Astrocyte (in vitro differentiated cells and primary cell): ENCODE data around the gene MYOF. TPM values are rescaled to one million over a fixed set of nuclear protein-coding genes. Genes with fewer than 3 reads are reported as not detected.
A peak's percentile ranks its signal among the peaks of the same experiment; 100 is the strongest.

Experiments
- DNase-seq: peaks from one replicate; pipeline ENCODE4 v3.0.0-alpha.2; 2010; ENCODE audit warnings: low read depth
- FAIRE-seq: peaks from 2 replicates; lab custom pipeline; 2011; peaks lifted over from hg19 to GRCh38; lab: Jason Lieb, UNC
- H2AFZ ChIP-seq: 2 replicates; pipeline ENCODE4 v1.6.0; 2012; ENCODE audit warnings: low read depth, low read length, inconsistent platforms
- H3K27ac ChIP-seq: 2 replicates; pipeline ENCODE4 v1.5.1; 2011; ENCODE audit warnings: low read depth, low read length, inconsistent platforms
- H3K27me3 ChIP-seq: 2 replicates; pipeline ENCODE4 v1.6.0; 2011; ENCODE audit warnings: low read length, inconsistent platforms; ENCODE audit not compliant: insufficient read depth
- H3K36me3 ChIP-seq: 2 replicates; pipeline ENCODE4 v1.5.1; 2011; ENCODE audit warnings: low read length, inconsistent platforms; ENCODE audit not compliant: insufficient read depth
- H3K4me1 ChIP-seq: 2 replicates; pipeline ENCODE4 v1.5.1; 2011; ENCODE audit warnings: low read length, inconsistent platforms; ENCODE audit not compliant: insufficient read depth
- H3K4me2 ChIP-seq: 2 replicates; pipeline ENCODE4 v1.6.0; 2012; ENCODE audit warnings: low read length, inconsistent platforms
- H3K4me3 ChIP-seq: 2 replicates; pipeline ENCODE4 v1.5.1; 2011; ENCODE audit warnings: low read depth, mild to moderate bottlenecking, low read length, inconsistent platforms; ENCODE audit not compliant: insufficient read depth
- H3K79me2 ChIP-seq: 2 replicates; pipeline ENCODE4 v1.6.0; 2012; ENCODE audit warnings: mild to moderate bottlenecking, low read length, inconsistent platforms; ENCODE audit not compliant: insufficient read depth
- H3K9ac ChIP-seq: 2 replicates; pipeline ENCODE4 v1.6.0; 2012; ENCODE audit warnings: mild to moderate bottlenecking, low read length, inconsistent platforms
- H3K9me3 ChIP-seq: 2 replicates; pipeline ENCODE4 v1.5.1; 2012; ENCODE audit warnings: low read depth, mild to moderate bottlenecking, low read length, inconsistent platforms; ENCODE audit not compliant: insufficient read depth
- H4K20me1 ChIP-seq: 2 replicates; pipeline ENCODE4 v1.6.0; 2012; ENCODE audit warnings: low read length, inconsistent platforms; ENCODE audit not compliant: insufficient read depth
- H3K27ac Mint-ChIP-seq: one replicate; pipeline ENCODE4 v1.8.0; 2021; ENCODE audit warnings: mild to moderate bottlenecking, mixed read lengths; ENCODE audit not compliant: unreplicated experiment
- H3K27me3 Mint-ChIP-seq: one replicate; pipeline ENCODE4 v1.8.0; 2021; ENCODE audit warnings: low read depth, mixed read lengths; ENCODE audit not compliant: unreplicated experiment
- H3K36me3 Mint-ChIP-seq: one replicate; pipeline ENCODE4 v1.8.0; 2021; ENCODE audit warnings: low read depth, mixed read lengths; ENCODE audit not compliant: unreplicated experiment
- H3K4me1 Mint-ChIP-seq: one replicate; pipeline ENCODE4 v1.8.0; 2021; ENCODE audit warnings: low read depth, mixed read lengths; ENCODE audit not compliant: unreplicated experiment
- H3K4me3 Mint-ChIP-seq: one replicate; pipeline ENCODE4 v1.8.0; 2021; ENCODE audit warnings: mild to moderate bottlenecking, moderate library complexity, mixed read lengths; ENCODE audit not compliant: unreplicated experiment
- H3K9me3 Mint-ChIP-seq: one replicate; pipeline ENCODE4 v1.8.0; 2021; ENCODE audit warnings: mild to moderate bottlenecking, mixed read lengths; ENCODE audit not compliant: unreplicated experiment
- CTCF ChIP-seq: IDR thresholded peaks from 2 replicates; pipeline ENCODE4 v1.5.1; 2011; ENCODE audit warnings: low read depth, mild to moderate bottlenecking, inconsistent platforms, low read length, moderate library complexity; ENCODE audit not compliant: insufficient read depth
- EZH2 ChIP-seq: IDR thresholded peaks from 2 replicates; pipeline ENCODE4 v1.6.1; 2012; ENCODE audit warnings: mild to moderate bottlenecking, low read length, inconsistent platforms; ENCODE audit not compliant: insufficient read depth
- total RNA-seq: library from RNA; stranded (reverse); gene quantifications from 2 replicates; pipeline ENCODE4 v1.2.1, GENCODE V29; 2021

MYOF gene
- total RNA-seq, 1 donor from 2014 or later, result 306 TPM

GRCh38 chr10:93498166-93498565, 16.0 kb upstream of the MYOF start:
- no peak overlapping the region for H3K4me3 Mint-ChIP-seq
- Histone ChIP-seq H4K20me1 (no peaks in the 10 kb centered on the region), H2AFZ (no peak overlapping the region), H3K4me2 (peak overlapping the region; percentile 99), H3K9ac (no peak overlapping the region), H3K27ac (no peak overlapping the region), H3K79me2 (peaks cover 59% of the 10 kb centered on the region), H3K36me3 (peaks cover 2% of the 10 kb centered on the region), H3K27me3 (no peaks in the 10 kb centered on the region), H3K9me3 (no peaks in the 10 kb centered on the region), H3K4me1 (peaks cover 7% of the 10 kb centered on the region), H3K4me3 (peak overlapping the region; percentile 26)
- H3K4me1 Mint-ChIP-seq, result peaks cover 2% of the 10 kb centered on the region
- no peak for DNase-seq
- no peak for FAIRE-seq
- no peaks in the 10 kb centered on the region for H3K27me3 Mint-ChIP-seq
- TF ChIP-seq EZH2 (no peak), CTCF (no peak)
- no peak overlapping the region for H3K27ac Mint-ChIP-seq
- H3K9me3 Mint-ChIP-seq, result no peaks in the 10 kb centered on the region
- H3K36me3 Mint-ChIP-seq, result no peaks in the 10 kb centered on the region

GRCh38 chr10:93496322-93497041, 14.3 kb upstream of the MYOF start, which contains the start of gene CEP55:
Gene CEP55, plus strand, starts transcription at chr10:93496612. Its CDS starts 3,440 bp downstream, at chr10:93500052.
- Histone ChIP-seq H3K27me3 (no peaks in the 10 kb centered on the region), H3K4me3 (peak within 1 kb of the TSS; percentile 97), H3K36me3 (no peaks in the 10 kb centered on the region), H3K4me2 (peak within 1 kb of the TSS; percentile 99), H3K79me2 (peaks cover 47% of the 10 kb centered on the region), H4K20me1 (no peaks in the 10 kb centered on the region), H3K4me1 (peaks cover 7% of the 10 kb centered on the region), H3K9ac (peak within 1 kb of the TSS; percentile 90), H3K9me3 (no peaks in the 10 kb centered on the region), H2AFZ (peak within 1 kb of the TSS; percentile 94), H3K27ac (peak within 1 kb of the TSS; percentile 77)
- FAIRE-seq (no peak), DNase-seq (peak; percentile 79)
- peaks cover 2% of the 10 kb centered on the region for H3K4me1 Mint-ChIP-seq
- H3K36me3 Mint-ChIP-seq, result peaks cover 2% of the 10 kb centered on the region
- H3K4me3 Mint-ChIP-seq, result peak within 1 kb of the TSS; percentile 92
- peak within 1 kb of the TSS; percentile 79 for H3K27ac Mint-ChIP-seq
- TF ChIP-seq EZH2 (no peak), CTCF (no peak)
- H3K9me3 Mint-ChIP-seq, result no peaks in the 10 kb centered on the region
- H3K27me3 Mint-ChIP-seq, result no peaks in the 10 kb centered on the region
